DOHH2 (cell line): ENCODE data around the gene KRT6C.

Source experiments
- H3F3A ChIP-seq: fragments of 200-600 bp; sonication (generic), shearing (Covaris generic); 2 replicates; pipeline ENCODE4 v1.6.0; 2016; ENCODE audit warnings: antibody characterized with exemption, mild to moderate bottlenecking; ENCODE audit not compliant: control insufficient read depth, insufficient read depth
- H3K27ac ChIP-seq: fragments of 200-600 bp; sonication (generic); 2 replicates; pipeline ENCODE4 v1.5.1; 2014; ENCODE audit warnings: low read depth, mild to moderate bottlenecking, low read length, moderate library complexity
- H3K27me3 ChIP-seq: fragments of 200-600 bp; sonication (generic); 2 replicates; pipeline ENCODE4 v1.6.1; 2014; ENCODE audit warnings: mild to moderate bottlenecking, low read length, mixed read lengths; ENCODE audit not compliant: control insufficient read depth
- H3K36me3 ChIP-seq: fragments of 200-600 bp; sonication (generic); 2 replicates; pipeline ENCODE4 v1.6.1; 2014; ENCODE audit warnings: mild to moderate bottlenecking, low read length, moderate library complexity, mixed read lengths; ENCODE audit not compliant: control insufficient read depth
- H3K4me1 ChIP-seq: fragments of 200-600 bp; sonication (generic); 2 replicates; pipeline ENCODE4 v1.6.1; 2014; ENCODE audit warnings: mild to moderate bottlenecking, low read length, mixed read lengths; ENCODE audit not compliant: control insufficient read depth
- H3K4me2 ChIP-seq: fragments of 200-600 bp; sonication (generic); 2 replicates; pipeline ENCODE4 v1.6.0; 2014; ENCODE audit warnings: mild to moderate bottlenecking, low read length, moderate library complexity
- H3K4me3 ChIP-seq: fragments of 200-600 bp; sonication (generic); 2 replicates; pipeline ENCODE4 v1.5.1; 2014; ENCODE audit warnings: mild to moderate bottlenecking, low read length, mixed read lengths
- H3K79me2 ChIP-seq: fragments of 200-600 bp; sonication (generic); 2 replicates; pipeline ENCODE4 v1.6.1; 2014; ENCODE audit warnings: mild to moderate bottlenecking, low read length, mixed read lengths; ENCODE audit not compliant: control insufficient read depth
- H3K9me2 ChIP-seq: fragments of 200-600 bp; sonication (generic); replicated peaks from 2 replicates; pipeline ENCODE4 v1.6.1; 2014; ENCODE audit warnings: mild to moderate bottlenecking, low read length, mixed read lengths; ENCODE audit not compliant: control insufficient read depth
- H3K9me3 ChIP-seq: fragments of 200-600 bp; sonication (generic); 2 replicates; pipeline ENCODE4 v1.6.1; 2014; ENCODE audit warnings: antibody characterized with exemption, low read length, mixed read lengths; ENCODE audit not compliant: control insufficient read depth, insufficient read depth
- H4K20me1 ChIP-seq: fragments of 200-600 bp; sonication (generic); 2 replicates; pipeline ENCODE4 v1.6.0; 2014; ENCODE audit warnings: low read depth, mild to moderate bottlenecking, antibody characterized with exemption, low read length, moderate library complexity; ENCODE audit not compliant: control insufficient read depth, insufficient read depth
- CTCF ChIP-seq: fragments of 200-600 bp; sonication (generic); IDR thresholded peaks from one replicate; pipeline ENCODE4 v1.5.1; 2014; ENCODE audit warnings: antibody characterized with exemption, mild to moderate bottlenecking, low read depth, low read length; ENCODE audit not compliant: poor library complexity, severe bottlenecking
- EZH2phosphoT487 ChIP-seq: fragments of 200-600 bp; sonication (generic); IDR thresholded peaks from 2 replicates; pipeline ENCODE4 v1.6.1; 2017; ENCODE audit warnings: borderline replicate concordance, mild to moderate bottlenecking, antibody characterized with exemption, low read length, moderate library complexity, mixed read lengths

The KRT6C gene

GRCh38 chr12:52487211-52487610, 13.6 kb upstream of the KRT6C start:
- H3K9me3 ChIP-seq, result no peaks in the 10 kb centered on the region
- no peak overlapping the region for H3K4me2 ChIP-seq
- no peaks in the 10 kb centered on the region for H3K9me2 ChIP-seq
- H3F3A ChIP-seq, result no peaks in the 10 kb centered on the region
- H3K79me2 ChIP-seq, result no peaks in the 10 kb centered on the region
- H3K4me3 ChIP-seq, result no peak overlapping the region
- no peak for TF ChIP-seq CTCF
- TF ChIP-seq EZH2phosphoT487, result no peak
- H3K36me3 ChIP-seq, result no peaks in the 10 kb centered on the region
- H3K27ac ChIP-seq, result no peak overlapping the region
- no peaks in the 10 kb centered on the region for H4K20me1 ChIP-seq
- H3K4me1 ChIP-seq, result no peaks in the 10 kb centered on the region
- peaks cover 5% of the 10 kb centered on the region; the same call in 1 of the 2 replicates for H3K27me3 ChIP-seq

- no peaks in the 10 kb centered on the region for H3K9me3 ChIP-seq
- no peaks in the 10 kb centered on the region for H3K36me3 ChIP-seq
- no peaks in the 10 kb centered on the region for H3K4me1 ChIP-seq
- H3K4me2 ChIP-seq, result no peak overlapping the region
- H3K27ac ChIP-seq, result no peak overlapping the region
- H3K27me3 ChIP-seq, result peaks cover 5% of the 10 kb centered on the region; the same call in 1 of the 2 replicates
- H3F3A ChIP-seq, result no peaks in the 10 kb centered on the region
- H4K20me1 ChIP-seq, result no peaks in the 10 kb centered on the region
- TF ChIP-seq EZH2phosphoT487 (no peak), CTCF (no peak)
- no peaks in the 10 kb centered on the region for H3K79me2 ChIP-seq
- H3K4me3 ChIP-seq, result no peak overlapping the region
- H3K9me2 ChIP-seq, result no peaks in the 10 kb centered on the region
Observed at GRCh38 chr12:52486166-52487105, 12.8 kb upstream of the KRT6C start.

GRCh38 chr12:52480073-52480472, 6.5 kb upstream of the KRT6C start:
- H3K4me1 ChIP-seq, result no peaks in the 10 kb centered on the region
- TF ChIP-seq EZH2phosphoT487, result no peak
- TF ChIP-seq CTCF, result no peak
- H3K9me3 ChIP-seq, result no peaks in the 10 kb centered on the region
- no peaks in the 10 kb centered on the region for H4K20me1 ChIP-seq
- H3F3A ChIP-seq, result no peaks in the 10 kb centered on the region
- no peaks in the 10 kb centered on the region for H3K36me3 ChIP-seq
- H3K4me2 ChIP-seq, result no peak overlapping the region
- no peaks in the 10 kb centered on the region for H3K79me2 ChIP-seq
- H3K9me2 ChIP-seq, result no peaks in the 10 kb centered on the region
- peaks cover 5% of the 10 kb centered on the region; the same call in 1 of the 2 replicates for H3K27me3 ChIP-seq
- no peak overlapping the region for H3K4me3 ChIP-seq
- no peak overlapping the region for H3K27ac ChIP-seq
